ENCODE data around the gene CASP4. TPM values are rescaled to one million over a fixed set of nuclear protein-coding genes. Genes with fewer than 3 reads are reported as not detected.

Gene CASP4
- 100 to 1,000 TPM in 3 of 6 experiments, 10 to 100 TPM in 3; 16.2 to 126 (median 74.8) TPM for total RNA-seq
- long read RNA-seq, transcript CASP4-203 (9 exons, 2,158 nt): major isoform, 5 of 6 reads
- long read RNA-seq, partial matches to known transcripts: 1 of 6 reads
- long read RNA-seq, other reads (novel, unspliced or antisense): 0 of 6 reads

- Histone ChIP-seq H3K4me3 (peak within 1 kb of the TSS; percentile 43 to 60 (median 54)), H3K36me3 (no peaks in the 10 kb centered on the region), H3K27me3 (no peaks in the 10 kb centered on the region), H3K27ac (peak within 1 kb of the TSS; percentile 81 to 92 (median 90)), H3K9me3 (no peaks in the 10 kb centered on the region), H3K4me1 (peaks cover 0 to 30% (median 10%) of the 10 kb centered on the region in 4 donors)
- TF ChIP-seq POLR2A (IDR thresholded peaks at IDR 0.05): peak; percentile 94
- TF ChIP-seq CTCF (IDR thresholded peaks at IDR 0.05): no peak
- 1% methylated on average over 4 of the region's 4 CpGs for WGBS (ENCODE audit: insufficient coverage, low coverage, low lambda C conversion rate, missing lambda C conversion rate)
- DNase-seq (no peak), ATAC-seq (peak; percentile 88 to 89 (median 88))
- intact Hi-C loops (cut with DNase I): no loop called here
Observed at GRCh38 chr11:104968355-104968855, at the start of gene CASP4. Gene CASP4 (minus strand): TSS chr11:104968574. CDS start chr11:104968525, 49 bp downstream.

GRCh38 chr11:105007463-105007862 lies 39.1 kb upstream of the CASP4 start:
- Histone ChIP-seq H3K9me3 (no peaks in the 10 kb centered on the region), H3K27me3 (no peaks in the 10 kb centered on the region), H3K4me3 (no peak overlapping the region), H3K36me3 (no peaks in the 10 kb centered on the region), H3K27ac (no peak overlapping the region), H3K4me1 (peaks cover 0 to 4% (median 0%) of the 10 kb centered on the region in 4 donors)
- intact Hi-C loops (cut with DNase I): no loop called here
- DNase-seq: no peak
- TF ChIP-seq POLR2A (IDR thresholded peaks at IDR 0.05): no peak
- TF ChIP-seq CTCF (IDR thresholded peaks at IDR 0.05): no peak
- no peak for ATAC-seq

GRCh38 chr11:105005451-105005845 lies 37.1 kb upstream of the CASP4 start:
- H3K4me3 ChIP-seq: no peak overlapping the region
- TF ChIP-seq CTCF (IDR thresholded peaks at IDR 0.05): no peak
- TF ChIP-seq POLR2A (IDR thresholded peaks at IDR 0.05): no peak
- H3K27me3 ChIP-seq: no peaks in the 10 kb centered on the region
- H3K36me3 ChIP-seq: no peaks in the 10 kb centered on the region
- H3K27ac ChIP-seq: no peak overlapping the region
- H3K4me1 ChIP-seq: peaks cover 0 to 4% (median 0%) of the 10 kb centered on the region in 4 donors
- no peaks in the 10 kb centered on the region for H3K9me3 ChIP-seq
- ATAC-seq (no peak), DNase-seq (no peak)
- intact Hi-C loops (cut with DNase I): no loop called here
- 62% methylated on average over 2 of the region's 3 CpGs for WGBS (ENCODE audit: insufficient coverage, low coverage, low lambda C conversion rate, missing lambda C conversion rate)

GRCh38 chr11:105004021-105004420 lies 35.6 kb upstream of the CASP4 start:
- 28% methylated on average over 3 of the region's 3 CpGs for WGBS (ENCODE audit: insufficient coverage, low coverage, low lambda C conversion rate, missing lambda C conversion rate)
- intact Hi-C loops (cut with DNase I): no loop called here
- Histone ChIP-seq H3K36me3 (no peaks in the 10 kb centered on the region), H3K4me3 (no peak overlapping the region), H3K9me3 (no peaks in the 10 kb centered on the region), H3K4me1 (peaks cover 0 to 4% (median 0%) of the 10 kb centered on the region in 4 donors), H3K27me3 (no peaks in the 10 kb centered on the region), H3K27ac (no peak overlapping the region)
- peak in 3 of 4 donors; percentile 50 to 80 (median 52) for ATAC-seq
- DNase-seq: no peak
- TF ChIP-seq POLR2A (IDR thresholded peaks at IDR 0.05) (no peak), CTCF (IDR thresholded peaks at IDR 0.05) (no peak)
